Panc1 (cell line): Measurements from ENCODE around the gene IL37. TPM values are rescaled to one million over a fixed set of nuclear protein-coding genes. Genes with fewer than 3 reads are reported as not detected.
"Not testable (repeated sequence)": the region's sequence is repeated elsewhere in the genome, so short reads cannot be mapped to it uniquely, and the experiment has no call there.

ENCODE experiments used
- ATAC-seq: fragments of 200-7000 bp; cut with Tn5 transposase; 2 replicates; pipeline ENCODE4 v1.9.1; 2020; ENCODE audit warnings: mild to moderate bottlenecking, moderate library complexity
- BruUV-seq: library from RNA; stranded (reverse); fragments of 400-500 nt; replicated peaks from 2 replicates; lab custom pipeline; 2021; lab: Mats Ljungman, UMichigan
- CTCF ChIA-PET: fragments of 300-600 bp; sonication (Branson Sonifier 250); formaldehyde crosslinking; loops from one replicate; lab custom pipeline; 2022; ENCODE audit warnings: antibody characterized with exemption; lab: Charles Lee
- POLR2A ChIA-PET: fragments of 300-600 bp; sonication (Branson Sonifier 250); formaldehyde crosslinking; loops from one replicate; lab custom pipeline; 2022; ENCODE audit warnings: antibody characterized with exemption; lab: Charles Lee
- DNase-seq: peaks from one replicate; pipeline ENCODE4 v3.0.0-alpha.2; 2010; ENCODE audit warnings: low read depth, low spot score
- H3K27ac ChIP-seq: 2 replicates; pipeline ENCODE4 v1.5.1; 2011; ENCODE audit warnings: mild to moderate bottlenecking, low read length, inconsistent platforms
- H3K27me3 ChIP-seq: fragments of 200-500 bp; sonication (Bioruptor generic); 2 replicates; pipeline ENCODE4 v1.6.0; 2014; ENCODE audit warnings: low read length, inconsistent platforms; ENCODE audit not compliant: control insufficient read depth, insufficient read depth
- H3K36me3 ChIP-seq: fragments of 200-500 bp; sonication (Bioruptor generic); 2 replicates; pipeline ENCODE4 v1.5.1; 2014; ENCODE audit warnings: inconsistent platforms, mild to moderate bottlenecking, low read length, moderate library complexity; ENCODE audit not compliant: control insufficient read depth, insufficient read depth
- H3K4me1 ChIP-seq: 2 replicates; pipeline ENCODE4 v1.5.1; 2011; ENCODE audit warnings: inconsistent platforms, mild to moderate bottlenecking, low read length, moderate library complexity; ENCODE audit not compliant: control insufficient read depth, insufficient read depth
- H3K4me3 ChIP-seq, 2 experiments: 2 replicates each; pipeline ENCODE4 v1.5.1; 2011 to 2012; ENCODE audit warnings: low read depth in 2 of 2, low read length in 2 of 2, mild to moderate bottlenecking in 2 of 2, inconsistent platforms in 1 of 2, moderate library complexity in 1 of 2
- H3K9me3 ChIP-seq: fragments of 200-500 bp; sonication (Bioruptor generic); 2 replicates; pipeline ENCODE4 v1.5.1; 2014; ENCODE audit warnings: low read depth, mild to moderate bottlenecking, inconsistent platforms, low read length, moderate library complexity; ENCODE audit not compliant: control insufficient read depth, insufficient read depth
- POLR2AphosphoS5 ChIP-seq: IDR thresholded peaks from 2 replicates; pipeline ENCODE4 v1.6.1; 2012; ENCODE audit warnings: mild to moderate bottlenecking, low read depth, low read length, moderate library complexity
- SIN3A ChIP-seq: IDR thresholded peaks from 2 replicates; pipeline ENCODE4 v1.6.1; 2012; ENCODE audit warnings: low read depth, mild to moderate bottlenecking, low read length, moderate library complexity, borderline replicate concordance; ENCODE audit not compliant: insufficient read depth
- TCF7L2 ChIP-seq: IDR thresholded peaks from 2 replicates; pipeline ENCODE4 v1.6.1; 2011; ENCODE audit warnings: mild to moderate bottlenecking, low read depth, low read length, inconsistent platforms
- in situ Hi-C: cut with HindIII; loops from 2 replicates; pipeline ENCODE4 v1.10.0; 2016; ENCODE audit warnings: low sequenced_read_pairs, low pct_unique_long_range_greater_than_20kb
- intact Hi-C: fragments of 100-400 bp; cut with micrococcal nuclease; formaldehyde crosslinking; loops from one replicate; pipeline ENCODE4 v1.10.0; 2022; ENCODE audit not compliant: unreplicated experiment
- total RNA-seq: library from RNA; stranded (reverse); gene quantifications from one replicate; pipeline ENCODE4 v1.2.1, GENCODE V29; 2021; ENCODE audit not compliant: unreplicated experiment
- TF ChIP-seq, protein P1 (sequence below), 2 experiments: IDR thresholded peaks; 2 replicates each; pipeline ENCODE4 v1.6.1; 2011 to 2012; ENCODE audit warnings: low read depth in 2 of 2, control low read depth in 1 of 2, low read length in 1 of 2, mild to moderate bottlenecking in 1 of 2, moderate library complexity in 1 of 2; ENCODE audit not compliant: insufficient read depth in 1 of 2
- TF ChIP-seq, protein P2 (sequence below): fragments of 450-650 bp; IDR thresholded peaks from 2 replicates; pipeline ENCODE4 v1.5.1; 2017; ENCODE audit warnings: mild to moderate bottlenecking

Gene IL37
- total RNA-seq, 1 experiment from 2014 or later = not detected

DNA sequence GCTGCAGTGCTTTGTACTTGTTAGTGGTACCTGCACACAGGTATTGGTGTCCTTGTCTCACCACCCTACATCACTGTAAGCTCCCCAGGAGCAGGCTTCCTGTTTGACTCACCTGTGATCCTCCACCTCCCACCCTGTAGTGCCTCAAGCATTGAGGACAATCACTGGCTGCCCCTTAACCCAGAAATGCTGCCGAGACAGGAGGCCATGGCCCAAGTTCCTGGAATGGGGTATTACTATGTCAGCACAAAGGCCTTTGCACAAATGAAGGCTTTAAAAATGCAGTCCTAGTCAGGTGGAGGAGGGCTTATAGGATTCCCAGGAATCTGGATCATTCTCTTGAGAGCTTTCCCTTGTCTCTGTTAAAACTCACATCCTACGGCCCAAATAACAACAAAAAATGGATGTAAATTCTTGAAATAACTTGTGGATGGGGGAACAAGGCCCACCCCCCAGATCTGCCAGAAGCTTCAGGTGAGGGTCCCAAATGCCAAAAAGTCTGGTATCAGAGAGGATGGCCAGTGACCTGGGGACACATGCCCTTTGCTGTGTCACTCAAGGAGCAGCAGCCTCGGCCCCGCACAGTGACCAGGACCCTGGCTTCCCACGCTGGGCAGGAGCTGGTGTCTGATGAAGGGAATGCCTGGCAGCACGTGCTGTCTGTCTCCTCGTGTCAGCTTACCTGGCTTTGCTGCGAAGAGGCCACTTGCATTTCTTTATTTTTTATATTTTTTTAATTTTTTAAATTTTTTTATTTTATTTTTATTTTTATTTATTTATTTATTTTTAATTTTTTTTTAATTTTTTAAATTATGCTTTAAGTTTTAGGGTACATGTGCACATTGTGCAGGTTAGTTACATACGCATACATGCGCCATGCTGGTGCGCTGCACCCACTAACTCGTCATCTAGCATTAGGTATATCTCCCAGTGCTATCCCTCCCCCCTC, 3.7 kb upstream of the IL37 start:
- DNase-seq (no peak), ATAC-seq (no peak)
- Histone ChIP-seq H3K4me3 (no peak overlapping the region), H3K9me3 (no peaks in the 10 kb centered on the region), H3K27me3 (peaks cover 5% of the 10 kb centered on the region), H3K27ac (no peak overlapping the region), H3K4me1 (no peaks in the 10 kb centered on the region), H3K36me3 (no peaks in the 10 kb centered on the region)
- ChIA-PET POLR2A (no interaction called here), CTCF (no interaction called here)
- no peak for TF ChIP-seq POLR2AphosphoS5
- TF ChIP-seq, protein P1, sequence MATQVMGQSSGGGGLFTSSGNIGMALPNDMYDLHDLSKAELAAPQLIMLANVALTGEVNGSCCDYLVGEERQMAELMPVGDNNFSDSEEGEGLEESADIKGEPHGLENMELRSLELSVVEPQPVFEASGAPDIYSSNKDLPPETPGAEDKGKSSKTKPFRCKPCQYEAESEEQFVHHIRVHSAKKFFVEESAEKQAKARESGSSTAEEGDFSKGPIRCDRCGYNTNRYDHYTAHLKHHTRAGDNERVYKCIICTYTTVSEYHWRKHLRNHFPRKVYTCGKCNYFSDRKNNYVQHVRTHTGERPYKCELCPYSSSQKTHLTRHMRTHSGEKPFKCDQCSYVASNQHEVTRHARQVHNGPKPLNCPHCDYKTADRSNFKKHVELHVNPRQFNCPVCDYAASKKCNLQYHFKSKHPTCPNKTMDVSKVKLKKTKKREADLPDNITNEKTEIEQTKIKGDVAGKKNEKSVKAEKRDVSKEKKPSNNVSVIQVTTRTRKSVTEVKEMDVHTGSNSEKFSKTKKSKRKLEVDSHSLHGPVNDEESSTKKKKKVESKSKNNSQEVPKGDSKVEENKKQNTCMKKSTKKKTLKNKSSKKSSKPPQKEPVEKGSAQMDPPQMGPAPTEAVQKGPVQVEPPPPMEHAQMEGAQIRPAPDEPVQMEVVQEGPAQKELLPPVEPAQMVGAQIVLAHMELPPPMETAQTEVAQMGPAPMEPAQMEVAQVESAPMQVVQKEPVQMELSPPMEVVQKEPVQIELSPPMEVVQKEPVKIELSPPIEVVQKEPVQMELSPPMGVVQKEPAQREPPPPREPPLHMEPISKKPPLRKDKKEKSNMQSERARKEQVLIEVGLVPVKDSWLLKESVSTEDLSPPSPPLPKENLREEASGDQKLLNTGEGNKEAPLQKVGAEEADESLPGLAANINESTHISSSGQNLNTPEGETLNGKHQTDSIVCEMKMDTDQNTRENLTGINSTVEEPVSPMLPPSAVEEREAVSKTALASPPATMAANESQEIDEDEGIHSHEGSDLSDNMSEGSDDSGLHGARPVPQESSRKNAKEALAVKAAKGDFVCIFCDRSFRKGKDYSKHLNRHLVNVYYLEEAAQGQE (IDR thresholded peaks at IDR 0.05; ENCODE audit: insufficient read depth in 1 of 2, low read depth in 2 of 2, low read length in 1 of 2) = no peak
- TF ChIP-seq, protein P2, sequence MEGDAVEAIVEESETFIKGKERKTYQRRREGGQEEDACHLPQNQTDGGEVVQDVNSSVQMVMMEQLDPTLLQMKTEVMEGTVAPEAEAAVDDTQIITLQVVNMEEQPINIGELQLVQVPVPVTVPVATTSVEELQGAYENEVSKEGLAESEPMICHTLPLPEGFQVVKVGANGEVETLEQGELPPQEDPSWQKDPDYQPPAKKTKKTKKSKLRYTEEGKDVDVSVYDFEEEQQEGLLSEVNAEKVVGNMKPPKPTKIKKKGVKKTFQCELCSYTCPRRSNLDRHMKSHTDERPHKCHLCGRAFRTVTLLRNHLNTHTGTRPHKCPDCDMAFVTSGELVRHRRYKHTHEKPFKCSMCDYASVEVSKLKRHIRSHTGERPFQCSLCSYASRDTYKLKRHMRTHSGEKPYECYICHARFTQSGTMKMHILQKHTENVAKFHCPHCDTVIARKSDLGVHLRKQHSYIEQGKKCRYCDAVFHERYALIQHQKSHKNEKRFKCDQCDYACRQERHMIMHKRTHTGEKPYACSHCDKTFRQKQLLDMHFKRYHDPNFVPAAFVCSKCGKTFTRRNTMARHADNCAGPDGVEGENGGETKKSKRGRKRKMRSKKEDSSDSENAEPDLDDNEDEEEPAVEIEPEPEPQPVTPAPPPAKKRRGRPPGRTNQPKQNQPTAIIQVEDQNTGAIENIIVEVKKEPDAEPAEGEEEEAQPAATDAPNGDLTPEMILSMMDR = no peak
- no peak for TF ChIP-seq SIN3A
- no peak for TF ChIP-seq TCF7L2
- intact Hi-C loops = no loop called here
- no TSS peak for BruUV-seq
- in situ Hi-C loops = no loop called here

DNA sequence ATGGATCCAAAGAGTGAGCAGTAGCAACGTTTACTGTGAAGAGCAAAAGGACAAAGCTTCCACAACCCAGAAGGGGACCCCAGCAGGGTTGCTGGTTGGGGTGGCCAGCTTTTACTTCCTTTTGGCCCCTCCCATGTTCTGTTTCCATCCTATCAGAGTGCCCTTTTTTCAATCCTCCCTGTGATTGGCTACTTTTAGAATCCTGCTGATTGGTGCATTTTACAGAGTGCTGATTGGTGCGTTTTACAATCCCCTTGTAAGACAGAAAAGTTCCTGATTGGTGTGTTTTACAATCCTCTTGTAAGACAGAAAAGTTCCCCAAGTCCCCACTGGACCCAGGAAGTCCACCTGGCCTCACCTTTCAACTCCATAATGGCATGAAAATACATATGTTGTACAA, 2.4 kb upstream of the IL37 start:
- ATAC-seq, H3K4me3 ChIP-seq, CTCF ChIA-PET, H3K36me3 ChIP-seq, H3K27me3 ChIP-seq, DNase-seq, H3K27ac ChIP-seq, in situ Hi-C loops, H3K4me1 ChIP-seq, POLR2A ChIA-PET, intact Hi-C loops, H3K9me3 ChIP-seq, BruUV-seq: not testable (repeated sequence)

DNA sequence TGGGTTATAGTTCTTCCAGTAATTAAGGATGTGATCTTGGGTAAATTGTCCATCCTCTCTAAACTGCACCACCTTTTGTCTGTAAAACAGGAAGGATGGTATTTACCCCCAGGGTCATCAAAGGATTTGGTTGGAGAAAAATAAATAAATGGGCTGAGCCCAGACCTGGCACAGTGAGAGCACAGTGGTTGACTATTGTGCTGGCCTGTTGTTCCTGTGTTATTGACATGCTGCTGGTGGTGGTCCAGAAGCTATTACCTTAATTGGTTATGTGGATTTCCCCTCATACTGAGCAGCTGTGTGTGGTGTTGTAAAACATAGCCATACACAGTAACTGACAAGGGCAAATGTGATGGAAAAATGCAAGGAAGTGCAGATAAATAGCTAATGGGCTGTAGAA, 746 bp upstream of the IL37 start:
- Histone ChIP-seq H3K9me3 (no peaks in the 10 kb centered on the region), H3K4me3 (no peak overlapping the region), H3K36me3 (no peaks in the 10 kb centered on the region), H3K27me3 (peaks cover 5% of the 10 kb centered on the region), H3K4me1 (no peaks in the 10 kb centered on the region), H3K27ac (no peak overlapping the region)
- TF ChIP-seq SIN3A (no peak), POLR2AphosphoS5 (no peak), TCF7L2 (no peak)
- TF ChIP-seq, protein P2 = no peak
- TF ChIP-seq, protein P1 (IDR thresholded peaks at IDR 0.05; ENCODE audit: insufficient read depth in 1 of 2, low read depth in 2 of 2, low read length in 1 of 2) = no peak
- CTCF ChIA-PET = no interaction called here
- in situ Hi-C loops (no loop called here), intact Hi-C loops (no loop called here)
- DNase-seq (no peak), ATAC-seq (no peak)
- BruUV-seq = no TSS peak
- POLR2A ChIA-PET = interaction anchor here (0.5 kb wide), 1 partner anchor 122 kb away, joined by 5 read pairs; no protein-coding TSS in a partner anchor
